Mammary epithelial cell (primary cell): Measurements from ENCODE around the gene PTPRM.

ENCODE experiments used
- CTCF ChIP-seq, 2 donors: IDR thresholded peaks in 1 of 2; conservative IDR thresholded peaks in 1 of 2; 2 replicates each; pipeline ENCODE4 v1.5.1; 2011 to 2012; ENCODE audit warnings: inconsistent platforms in 2 of 2, low read length in 2 of 2, mild to moderate bottlenecking in 2 of 2, control low read depth in 1 of 2, low read depth in 1 of 2; ENCODE audit not compliant: insufficient read depth in 1 of 2; ENCODE audit errors: extremely low read depth in 1 of 2
- EZH2 ChIP-seq: IDR thresholded peaks from 2 replicates; pipeline ENCODE4 v1.6.1; 2012; ENCODE audit warnings: low read length, inconsistent platforms, borderline replicate concordance

GRCh38 chr18:8433323-8433722 lies 866.2 kb downstream of the PTPRM start:
- TF ChIP-seq EZH2 (no peak), CTCF (conservative IDR thresholded peaks at IDR 0.05 in 1 of 2, IDR thresholded peaks at IDR 0.05 in 1 of 2; ENCODE audit: extremely low read depth in 1 of 2, insufficient read depth in 1 of 2, low read depth in 1 of 2, low read length in 2 of 2) (no peak)
